Fibroblast of lung (primary cell): ENCODE data around the gene URI1.

Experiments used
- EZH2 ChIP-seq: IDR thresholded peaks from 2 replicates; pipeline ENCODE4 v1.5.1; 2012; ENCODE audit warnings: low read length, control low read depth, mild to moderate bottlenecking; ENCODE audit errors: missing control alignments
- TF ChIP-seq, protein P1 (sequence below), 2 donors: IDR thresholded peaks in 1 of 2; conservative IDR thresholded peaks in 1 of 2; 1 replicate in 1 of 2; 2 replicates in 1 of 2; pipeline ENCODE4 v1.5.1; 2011 to 2012; ENCODE audit warnings: low read length in 2 of 2, control low read depth in 1 of 2, inconsistent platforms in 1 of 2, low read depth in 1 of 2, mild to moderate bottlenecking in 1 of 2

DNA sequence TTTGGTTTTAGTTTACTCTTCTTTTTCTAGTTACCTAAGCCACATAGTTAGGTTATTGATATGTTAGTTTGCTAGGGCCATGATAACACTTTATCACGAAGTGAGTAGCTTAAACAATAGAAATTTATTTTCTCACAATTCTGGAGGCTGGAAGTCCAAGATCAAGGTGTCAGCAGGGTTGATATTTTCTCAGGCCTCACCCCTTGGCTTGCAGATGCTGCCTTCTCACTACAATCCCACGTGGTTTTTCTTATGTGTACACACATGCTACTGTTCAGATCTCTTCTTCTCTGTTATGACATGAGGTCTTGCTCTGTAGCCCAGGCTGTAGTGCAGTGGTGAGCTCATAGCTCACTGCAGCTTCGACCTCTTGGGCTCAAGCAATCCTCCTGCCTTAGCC is 7.8 kb upstream of the URI1 start:
- TF ChIP-seq, protein P1, sequence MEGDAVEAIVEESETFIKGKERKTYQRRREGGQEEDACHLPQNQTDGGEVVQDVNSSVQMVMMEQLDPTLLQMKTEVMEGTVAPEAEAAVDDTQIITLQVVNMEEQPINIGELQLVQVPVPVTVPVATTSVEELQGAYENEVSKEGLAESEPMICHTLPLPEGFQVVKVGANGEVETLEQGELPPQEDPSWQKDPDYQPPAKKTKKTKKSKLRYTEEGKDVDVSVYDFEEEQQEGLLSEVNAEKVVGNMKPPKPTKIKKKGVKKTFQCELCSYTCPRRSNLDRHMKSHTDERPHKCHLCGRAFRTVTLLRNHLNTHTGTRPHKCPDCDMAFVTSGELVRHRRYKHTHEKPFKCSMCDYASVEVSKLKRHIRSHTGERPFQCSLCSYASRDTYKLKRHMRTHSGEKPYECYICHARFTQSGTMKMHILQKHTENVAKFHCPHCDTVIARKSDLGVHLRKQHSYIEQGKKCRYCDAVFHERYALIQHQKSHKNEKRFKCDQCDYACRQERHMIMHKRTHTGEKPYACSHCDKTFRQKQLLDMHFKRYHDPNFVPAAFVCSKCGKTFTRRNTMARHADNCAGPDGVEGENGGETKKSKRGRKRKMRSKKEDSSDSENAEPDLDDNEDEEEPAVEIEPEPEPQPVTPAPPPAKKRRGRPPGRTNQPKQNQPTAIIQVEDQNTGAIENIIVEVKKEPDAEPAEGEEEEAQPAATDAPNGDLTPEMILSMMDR (conservative IDR thresholded peaks at IDR 0.05 in 1 of 2, IDR thresholded peaks at IDR 0.05 in 1 of 2; ENCODE audit: low read depth in 1 of 2, low read length in 2 of 2): no peak
- TF ChIP-seq EZH2: no peak
